Measurements from ENCODE around the gene CLSTN1. TPM values are rescaled to one million over a fixed set of nuclear protein-coding genes. Genes with fewer than 3 reads are reported as not detected.
"Not testable (repeated sequence)": the region's sequence is repeated elsewhere in the genome, so short reads cannot be mapped to it uniquely, and the experiment has no call there.

CLSTN1 gene
- total RNA-seq, 2 donors from 2014 or later = 41.7 to 55.5 TPM

DNA sequence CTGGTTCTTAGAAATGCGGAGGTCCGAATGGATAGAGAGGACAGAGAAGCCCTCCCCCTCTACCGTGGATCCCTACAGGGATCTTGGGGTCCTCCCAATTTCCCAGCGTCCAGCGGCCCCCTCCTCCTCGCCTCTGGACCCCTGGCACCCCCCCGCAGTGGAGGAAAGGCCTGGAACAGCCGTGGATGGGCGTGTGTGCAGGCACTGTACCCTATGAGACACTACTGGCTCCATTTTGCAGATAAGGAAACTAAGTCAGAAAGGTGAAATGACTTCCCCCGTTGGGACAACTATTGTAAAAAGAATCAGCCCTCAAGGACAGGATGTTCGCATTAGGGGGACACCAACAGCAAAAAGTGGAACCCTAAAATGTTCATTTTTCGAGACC is 931 bp upstream of the CLSTN1 start:
- peaks cover 15% of the 10 kb centered on the region for H3K36me3 Mint-ChIP-seq (ENCODE audit: low read depth)
- H3K27me3 Mint-ChIP-seq = no peaks in the 10 kb centered on the region
- peak overlapping the region; percentile 60 for H3K4me3 Mint-ChIP-seq
- H3K27ac Mint-ChIP-seq = no peak overlapping the region
- no peaks in the 10 kb centered on the region for H3K9me3 Mint-ChIP-seq
- ATAC-seq (replicated peaks) = no peak
- peaks cover 20% of the 10 kb centered on the region for H3K4me1 Mint-ChIP-seq

- H3K36me3 Mint-ChIP-seq (ENCODE audit: low read depth) = peaks cover 15% of the 10 kb centered on the region
- H3K9me3 Mint-ChIP-seq = no peaks in the 10 kb centered on the region
- no peak overlapping the region for H3K27ac Mint-ChIP-seq
- H3K27me3 Mint-ChIP-seq = no peaks in the 10 kb centered on the region
- peak; percentile 34 for ATAC-seq (replicated peaks)
- H3K4me3 Mint-ChIP-seq = no peak overlapping the region
- peaks cover 20% of the 10 kb centered on the region for H3K4me1 Mint-ChIP-seq
Observed at GRCh38 chr1:9823693-9823942, 147 bp downstream of the CLSTN1 start.

DNA sequence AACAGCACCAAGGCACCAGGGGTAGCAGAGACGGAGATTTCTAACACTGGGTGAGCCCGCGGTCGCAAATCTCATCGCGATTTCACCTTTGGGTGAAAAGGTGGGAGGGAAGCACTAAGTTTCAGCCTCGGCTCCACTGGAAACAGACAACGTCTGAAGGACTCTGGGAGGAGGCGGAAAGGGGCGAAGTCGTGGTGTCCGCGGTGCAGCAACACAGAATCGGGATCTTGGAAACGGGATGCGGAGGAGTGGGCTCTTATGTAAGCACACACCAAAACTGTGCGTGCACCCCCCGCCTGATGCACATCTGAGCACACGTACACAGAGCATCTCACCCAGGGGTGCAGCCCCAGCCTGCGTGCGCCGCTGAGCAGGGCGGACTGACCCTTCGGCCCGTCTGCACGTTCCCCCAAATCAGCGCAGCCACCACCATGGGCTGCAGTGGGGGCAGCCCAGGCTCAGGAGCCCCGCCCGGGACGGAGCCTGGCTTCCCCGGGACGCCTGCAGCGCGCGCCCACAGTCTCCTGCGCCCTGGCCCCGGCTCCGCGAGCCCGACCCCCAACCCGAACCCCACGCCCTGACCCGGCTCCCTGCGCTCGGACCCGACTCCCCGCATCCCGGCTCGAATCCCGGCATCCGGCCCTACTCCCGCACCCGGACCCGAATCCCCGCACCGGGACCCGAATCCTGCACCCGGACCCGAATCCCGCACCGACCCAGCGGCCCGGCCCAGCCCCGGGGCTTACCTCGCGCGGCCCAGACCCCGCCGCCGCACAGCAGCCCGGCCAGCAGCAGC is 670 bp downstream of the CLSTN1 start:
- H3K27me3 Mint-ChIP-seq = no peaks in the 10 kb centered on the region
- peak overlapping the region; percentile 94 for H3K4me3 Mint-ChIP-seq
- no peaks in the 10 kb centered on the region for H3K9me3 Mint-ChIP-seq
- peaks cover 15% of the 10 kb centered on the region for H3K36me3 Mint-ChIP-seq (ENCODE audit: low read depth)
- peak overlapping the region; percentile 87 for H3K27ac Mint-ChIP-seq
- H3K4me1 Mint-ChIP-seq = peaks cover 20% of the 10 kb centered on the region
- peak; percentile 50 for ATAC-seq (replicated peaks)

- H3K4me3 Mint-ChIP-seq = peak overlapping the region; percentile 94
- ATAC-seq (replicated peaks) = no peak
- peaks cover 15% of the 10 kb centered on the region for H3K36me3 Mint-ChIP-seq (ENCODE audit: low read depth)
- no peaks in the 10 kb centered on the region for H3K27me3 Mint-ChIP-seq
- peaks cover 20% of the 10 kb centered on the region for H3K4me1 Mint-ChIP-seq
- H3K9me3 Mint-ChIP-seq = no peaks in the 10 kb centered on the region
- H3K27ac Mint-ChIP-seq = peak overlapping the region; percentile 87
Observed at GRCh38 chr1:9822490-9822889, 1.3 kb downstream of the CLSTN1 start.

DNA sequence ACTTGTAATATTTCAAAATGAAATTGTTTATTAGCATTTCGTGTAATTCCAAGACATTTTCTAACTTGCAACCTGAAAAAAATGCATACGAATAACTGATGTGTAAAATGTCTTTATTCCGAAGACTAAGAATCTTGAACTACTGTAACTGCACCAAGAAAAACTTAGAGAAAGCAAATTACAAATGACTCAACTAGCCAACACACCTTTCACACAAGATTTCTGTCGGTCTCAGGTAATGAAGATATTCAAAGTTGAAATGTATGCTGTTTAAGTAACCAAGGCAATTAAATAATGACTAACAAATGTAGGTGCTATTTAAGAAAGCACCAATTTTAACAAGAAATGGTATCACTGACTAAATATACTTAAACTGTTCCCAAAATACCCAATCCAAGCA is 2.1 kb downstream of the CLSTN1 start:
- Mint-ChIP-seq H3K4me3 (peak overlapping the region; percentile 94), H3K27me3 (no peaks in the 10 kb centered on the region), H3K27ac (no peak overlapping the region), H3K4me1 (peaks cover 20% of the 10 kb centered on the region), H3K9me3 (no peaks in the 10 kb centered on the region), H3K36me3 (ENCODE audit: low read depth) (peaks cover 15% of the 10 kb centered on the region)
- no peak for ATAC-seq (replicated peaks)

GRCh38 chr1:9820521-9820920 is 3.2 kb downstream of the CLSTN1 start:
- Mint-ChIP-seq H3K27me3 (no peaks in the 10 kb centered on the region), H3K36me3 (ENCODE audit: low read depth) (peaks cover 15% of the 10 kb centered on the region), H3K9me3 (no peaks in the 10 kb centered on the region), H3K4me3 (no peak overlapping the region), H3K27ac (no peak overlapping the region), H3K4me1 (peaks cover 16% of the 10 kb centered on the region)
- ATAC-seq (replicated peaks) = no peak

DNA sequence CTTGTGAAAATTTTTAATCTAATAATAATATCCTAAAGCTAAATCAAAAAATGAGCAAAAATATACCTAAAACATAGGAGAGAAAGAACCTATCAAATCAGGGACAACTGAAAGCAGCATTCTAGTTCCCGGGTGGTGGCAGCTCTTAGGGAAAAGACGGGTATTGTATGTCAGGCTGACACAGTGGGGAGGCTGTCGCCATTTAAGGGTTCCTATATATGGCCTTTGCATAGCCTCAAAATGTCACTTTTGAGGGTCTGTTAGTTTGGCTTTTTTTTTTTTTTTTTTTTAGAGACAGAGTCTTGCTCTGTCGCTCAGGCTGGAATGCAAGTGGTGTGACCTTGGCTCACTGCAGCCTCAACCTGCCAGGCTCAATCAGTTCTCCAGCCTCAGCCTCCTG is 6.0 kb downstream of the CLSTN1 start:
- Mint-ChIP-seq H3K27me3 (no peaks in the 10 kb centered on the region), H3K36me3 (ENCODE audit: low read depth) (peaks cover 12% of the 10 kb centered on the region), H3K9me3 (no peaks in the 10 kb centered on the region), H3K4me3 (no peak overlapping the region), H3K27ac (no peak overlapping the region), H3K4me1 (peaks cover 13% of the 10 kb centered on the region)
- ATAC-seq (replicated peaks) = no peak

DNA sequence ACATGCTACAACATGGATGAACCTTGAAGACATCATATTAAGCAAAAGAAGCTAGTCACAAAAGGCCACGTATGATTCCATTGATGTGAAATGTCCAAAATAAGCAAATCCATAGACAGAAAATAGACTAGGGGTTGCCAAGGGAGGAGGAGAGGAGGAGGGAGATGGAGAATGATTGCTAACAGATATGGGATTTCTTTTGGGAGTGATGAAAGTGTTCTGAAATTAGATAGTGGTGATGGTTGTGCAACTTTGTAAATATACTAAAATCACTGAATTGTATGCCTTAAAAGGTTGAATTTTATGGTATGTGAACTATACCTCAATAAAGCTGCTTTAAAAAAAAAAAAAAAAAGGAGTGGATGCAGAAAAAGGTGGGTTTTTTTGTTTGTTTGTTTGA is 7.6 kb downstream of the CLSTN1 start:
- Mint-ChIP-seq H3K9me3 (no peaks in the 10 kb centered on the region), H3K27ac (no peak overlapping the region), H3K4me3 (no peak overlapping the region), H3K36me3 (ENCODE audit: low read depth) (peaks cover 6% of the 10 kb centered on the region), H3K27me3 (no peaks in the 10 kb centered on the region), H3K4me1 (peaks cover 6% of the 10 kb centered on the region)
- no peak for ATAC-seq (replicated peaks)

- no peak overlapping the region for H3K27ac Mint-ChIP-seq
- ATAC-seq (replicated peaks) = no peak
- H3K36me3 Mint-ChIP-seq (ENCODE audit: low read depth) = no peaks in the 10 kb centered on the region
- H3K4me1 Mint-ChIP-seq = peaks cover 6% of the 10 kb centered on the region
- H3K9me3 Mint-ChIP-seq = no peaks in the 10 kb centered on the region
- H3K4me3 Mint-ChIP-seq = no peak overlapping the region
- H3K27me3 Mint-ChIP-seq = no peaks in the 10 kb centered on the region
Observed at GRCh38 chr1:9815150-9815549, 8.6 kb downstream of the CLSTN1 start.

- no peaks in the 10 kb centered on the region for H3K36me3 Mint-ChIP-seq (ENCODE audit: low read depth)
- peaks cover 6% of the 10 kb centered on the region for H3K4me1 Mint-ChIP-seq
- no peak overlapping the region for H3K4me3 Mint-ChIP-seq
- no peaks in the 10 kb centered on the region for H3K27me3 Mint-ChIP-seq
- ATAC-seq (replicated peaks) = no peak
- H3K9me3 Mint-ChIP-seq = no peaks in the 10 kb centered on the region
- H3K27ac Mint-ChIP-seq = no peak overlapping the region
Observed at GRCh38 chr1:9814619-9815018, 9.1 kb downstream of the CLSTN1 start.

DNA sequence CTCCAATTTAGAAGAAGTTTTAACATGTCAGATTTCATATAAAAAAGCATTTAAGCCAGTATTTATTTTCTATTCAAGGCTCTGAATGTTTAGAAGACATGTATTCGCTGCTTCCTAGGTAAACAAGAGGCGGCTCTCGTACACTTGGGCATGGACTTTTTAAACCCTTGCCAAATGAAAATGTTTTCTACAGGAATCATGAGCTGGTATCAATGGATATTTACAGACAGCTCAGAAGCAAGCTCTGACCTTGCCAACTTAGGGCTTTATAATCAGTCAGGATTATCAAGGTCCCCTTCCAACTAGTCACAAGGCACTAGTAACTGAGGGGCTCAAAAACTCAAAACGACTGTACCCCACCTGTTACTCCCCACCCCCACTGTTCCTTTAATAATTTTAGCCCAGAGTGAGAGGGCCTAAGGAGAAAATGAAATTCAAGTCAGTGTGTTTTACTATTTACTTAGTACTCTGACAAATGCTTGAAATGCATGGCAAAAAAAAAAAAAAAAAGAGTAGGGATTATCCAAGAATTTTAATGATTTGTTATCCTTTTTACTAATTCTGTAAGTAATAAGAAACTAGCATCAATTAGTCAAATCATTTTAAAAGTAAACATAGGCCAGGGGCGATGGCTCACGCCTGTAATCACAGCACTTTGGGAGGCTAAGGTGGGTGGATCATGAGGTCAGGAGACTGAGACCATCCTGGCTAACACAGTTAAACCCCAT is 12.4 kb downstream of the CLSTN1 start:
- Mint-ChIP-seq H3K4me1 (peaks cover 15% of the 10 kb centered on the region), H3K36me3 (ENCODE audit: low read depth) (no peaks in the 10 kb centered on the region), H3K4me3 (no peak overlapping the region), H3K27ac (no peak overlapping the region), H3K27me3 (no peaks in the 10 kb centered on the region), H3K9me3 (no peaks in the 10 kb centered on the region)
- ATAC-seq (replicated peaks) = no peak

DNA sequence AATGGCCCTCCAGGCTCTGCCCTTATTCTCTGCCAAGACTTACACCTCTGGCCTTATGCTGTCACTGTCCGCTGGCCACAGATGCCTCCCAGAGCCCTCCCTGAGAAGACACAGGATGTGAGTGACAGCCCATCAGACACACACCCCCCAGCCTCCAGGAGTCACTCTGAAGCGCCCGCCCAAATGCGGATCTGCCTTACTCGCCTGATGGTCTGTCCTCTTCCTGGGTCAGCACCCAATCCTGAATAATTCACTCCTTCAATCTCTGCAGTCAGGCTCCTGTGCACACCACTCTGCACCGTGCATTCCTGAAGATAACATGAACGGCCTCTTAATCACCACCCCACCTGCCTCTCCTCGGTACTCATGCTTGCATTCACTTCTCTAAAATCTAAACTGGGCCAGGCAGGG is 14.7 kb downstream of the CLSTN1 start:
- no peaks in the 10 kb centered on the region for H3K27me3 Mint-ChIP-seq
- no peaks in the 10 kb centered on the region for H3K36me3 Mint-ChIP-seq (ENCODE audit: low read depth)
- no peak for ATAC-seq (replicated peaks)
- H3K27ac Mint-ChIP-seq = peak overlapping the region; percentile 18
- no peaks in the 10 kb centered on the region for H3K9me3 Mint-ChIP-seq
- no peak overlapping the region for H3K4me3 Mint-ChIP-seq
- peaks cover 15% of the 10 kb centered on the region for H3K4me1 Mint-ChIP-seq

DNA sequence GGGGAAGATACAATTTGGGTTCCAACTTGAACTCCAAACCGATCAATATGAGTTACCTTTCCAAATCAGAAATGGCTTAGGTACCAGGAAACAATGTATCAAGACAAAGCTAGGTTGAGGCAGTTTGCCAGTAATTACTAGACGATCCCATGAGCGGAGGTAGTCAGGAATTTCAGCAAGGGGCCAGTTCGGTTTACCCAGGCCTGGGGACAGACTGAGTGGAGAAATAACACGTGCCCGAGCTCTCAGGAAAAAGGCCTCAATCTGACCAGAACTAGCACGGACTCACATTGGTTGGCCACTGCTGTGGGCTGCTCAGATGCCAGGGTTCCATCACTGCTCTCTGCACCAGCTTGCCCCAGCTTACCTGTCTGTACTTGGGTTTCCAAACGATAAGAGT is 15.3 kb downstream of the CLSTN1 start:
- ATAC-seq (replicated peaks) = no peak
- Mint-ChIP-seq H3K9me3 (no peaks in the 10 kb centered on the region), H3K4me3 (no peak overlapping the region), H3K27me3 (no peaks in the 10 kb centered on the region), H3K27ac (no peak overlapping the region), H3K36me3 (ENCODE audit: low read depth) (no peaks in the 10 kb centered on the region), H3K4me1 (peaks cover 15% of the 10 kb centered on the region)

- Mint-ChIP-seq H3K4me3 (no peak overlapping the region), H3K36me3 (ENCODE audit: low read depth) (no peaks in the 10 kb centered on the region), H3K27me3 (no peaks in the 10 kb centered on the region), H3K9me3 (no peaks in the 10 kb centered on the region), H3K27ac (peak overlapping the region; percentile 45), H3K4me1 (peaks cover 15% of the 10 kb centered on the region)
- no peak for ATAC-seq (replicated peaks)
Observed at GRCh38 chr1:9807541-9807940, 16.2 kb downstream of the CLSTN1 start.

GRCh38 chr1:9805972-9806371 is 17.8 kb downstream of the CLSTN1 start:
- H3K27me3 Mint-ChIP-seq; H3K9me3 Mint-ChIP-seq; H3K4me3 Mint-ChIP-seq; H3K27ac Mint-ChIP-seq; H3K36me3 Mint-ChIP-seq (ENCODE audit: low read depth); ATAC-seq (replicated peaks): not testable (repeated sequence)
- H3K4me1 Mint-ChIP-seq = peaks cover 14% of the 10 kb centered on the region
